ENCODE data around the gene TRIM72. TPM values are rescaled to one million over a fixed set of nuclear protein-coding genes. Genes with fewer than 3 reads are reported as not detected.

TRIM72 gene
- total and polyA plus RNA-seq, 2 of the 4 experiments (the other 2 are of a cell fraction) = not detected

- Histone ChIP-seq H2BK15ac (ENCODE audit: low read depth, low read length) (no peak overlapping the region), H2AK9ac (replicated peaks; ENCODE audit: low read depth, low read length, poor library complexity) (no peak overlapping the region), H3K56ac (ENCODE audit: extremely low read depth, insufficient read depth, low read length) (no peak overlapping the region), H3K18ac (ENCODE audit: low read depth, low read length) (no peak overlapping the region), H3K23ac (ENCODE audit: low read depth, low read length) (no peak overlapping the region), H3K36me3 (ENCODE audit: control insufficient read depth, insufficient read depth, low read length) (no peaks in the 10 kb centered on the region), H2AK5ac (ENCODE audit: low read depth, low read length) (no peak overlapping the region), H3K4ac (ENCODE audit: low read depth, low read length) (no peak overlapping the region), H3K9ac (ENCODE audit: low read depth, low read length) (no peak overlapping the region), H3K4me3 (ENCODE audit: insufficient read depth, low read depth, low read length) (no peak overlapping the region), H4K20me1 (ENCODE audit: insufficient read depth, low read length) (no peaks in the 10 kb centered on the region), H4K5ac (ENCODE audit: low read depth, low read length) (no peak overlapping the region), H2BK20ac (ENCODE audit: low read depth, low read length) (no peak overlapping the region), H4K91ac (ENCODE audit: insufficient read depth, low read depth, low read length) (no peak overlapping the region), H2BK120ac (ENCODE audit: low read depth, low read length) (no peak overlapping the region), H3K79me1 (ENCODE audit: low read depth in 1 of 2, low read length in 2 of 2) (no peaks in the 10 kb centered on the region), H3K9me3 (ENCODE audit: control insufficient read depth, insufficient read depth, low read length) (no peaks in the 10 kb centered on the region), H3K27me3 (ENCODE audit: control insufficient read depth, insufficient read depth, low read length) (peaks cover 6% of the 10 kb centered on the region; the same call in 1 of the 2 replicates), H4K8ac (ENCODE audit: low read depth in 2 of 2, low read length in 2 of 2) (no peak overlapping the region), H3K4me1 (ENCODE audit: control insufficient read depth, insufficient read depth, low read length) (no peaks in the 10 kb centered on the region), H3K9me1 (ENCODE audit: insufficient read depth, low read length) (no peaks in the 10 kb centered on the region), H3K4me2 (ENCODE audit: low read depth, low read length) (no peak overlapping the region), H3K14ac (replicated peaks; ENCODE audit: low read depth, low read length) (no peak overlapping the region), H2BK5ac (ENCODE audit: low read depth, low read length, poor library complexity, severe bottlenecking) (no peak overlapping the region), H3K27ac (ENCODE audit: insufficient read depth, low read length) (no peak overlapping the region), H2AFZ (replicated peaks; ENCODE audit: low read length, poor library complexity) (no peak overlapping the region)
- DNase-seq (no peak), ATAC-seq (ENCODE audit: low read depth) (no peak)
- ChIA-PET POLR2A (ENCODE audit: unreplicated experiment) (no interaction called here), CTCF (no interaction called here)
- no CpG with 5 or more reads among the region's 4 CpGs for WGBS, 2 experiments (ENCODE audit: extremely low coverage in 2 of 2, insufficient read length in 1 of 2)
- TF ChIP-seq MXI1 (IDR thresholded peaks at IDR 0.05; ENCODE audit: borderline replicate concordance, low read depth, low read length) = no peak
- TF ChIP-seq RAD21 (IDR thresholded peaks at IDR 0.05; ENCODE audit: low read length) = no peak
- TF ChIP-seq FOS (IDR thresholded peaks at IDR 0.05; ENCODE audit: low read depth, low read length) = no peak
- TF ChIP-seq NFE2L2 (IDR thresholded peaks at IDR 0.05; ENCODE audit: low read depth, low read length) = no peak
- TF ChIP-seq SMC3 (IDR thresholded peaks at IDR 0.05; ENCODE audit: low read depth, low read length) = no peak
- no peak for TF ChIP-seq POLR2A (IDR thresholded peaks at IDR 0.05; ENCODE audit: low read depth, low read length)
- in situ Hi-C loops (cut with MboI; ENCODE audit: low sequenced_read_pairs) (no loop called here), intact Hi-C loops (cut with micrococcal nuclease) (no loop called here), dilution Hi-C loops (cut with HindIII; ENCODE audit: low sequenced_read_pairs, unreplicated experiment) (no loop called here)
- BruUV-seq (replicated peaks) = no TSS peak
These were observed 24.1 kb downstream of the TRIM72 start for GRCh38 chr16:31238041-31238440.
